RWPE1 (cell line): ENCODE measurements around the gene C1orf35.

Experiments
- CTCF ChIA-PET: fragments of 350-600 bp; sonication (Branson Sonifier 250); formaldehyde crosslinking; extraction: SDS; loops from one replicate; lab custom pipeline; 2021; lab: Yijun Ruan, JAX
- POLR2A ChIA-PET: fragments of 400-600 bp; formaldehyde crosslinking; extraction: SDS; loops from one replicate; lab custom pipeline; 2020; ENCODE audit warnings: antibody characterized with exemption; ENCODE audit not compliant: low non-redundant PET; lab: Yijun Ruan, JAX
- DNase-seq: peaks from one replicate; pipeline ENCODE4 v3.0.0; 2012; ENCODE audit warnings: low spot score
- H3K27ac ChIP-seq: fragments of 450-650 bp; 2 replicates; pipeline ENCODE4 v1.5.1; 2017
- CTCF ChIP-seq: fragments of 450-650 bp; conservative IDR thresholded peaks from 2 replicates; pipeline ENCODE4 v1.5.1; 2017; ENCODE audit warnings: low read depth, mild to moderate bottlenecking

C1orf35 gene

GRCh38 chr1:228146417-228147150, 43.5 kb upstream of the C1orf35 start:
- ChIA-PET CTCF (no interaction called here), POLR2A (no interaction called here)
- no peak for TF ChIP-seq CTCF
- no peak for DNase-seq
- H3K27ac ChIP-seq, result peak overlapping the region; percentile 100

GRCh38 chr1:228145463-228146416, 42.6 kb upstream of the C1orf35 start:
- no peak for DNase-seq
- POLR2A ChIA-PET, result no interaction called here
- no peak for TF ChIP-seq CTCF
- CTCF ChIA-PET, result no interaction called here
- H3K27ac ChIP-seq, result peak overlapping the region; percentile 100

DNA sequence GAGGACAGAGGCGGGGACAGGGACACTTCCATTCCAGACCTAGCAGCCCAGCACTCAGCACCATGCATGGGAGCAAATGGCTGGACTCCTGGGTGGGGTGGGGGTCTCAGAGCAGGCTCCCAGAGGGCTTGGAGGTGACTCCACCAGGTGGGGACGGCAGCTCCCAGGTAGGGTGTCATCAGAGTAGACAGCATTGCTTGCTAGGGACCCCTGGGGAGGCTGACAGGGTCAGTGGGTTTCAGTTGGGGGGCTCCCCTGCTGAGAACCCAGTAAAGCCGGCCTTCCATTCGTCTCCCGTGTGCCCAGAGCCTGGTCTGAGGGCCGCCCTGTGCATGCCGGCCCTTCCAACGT, 41.8 kb upstream of the C1orf35 start:
- no peak for TF ChIP-seq CTCF
- peak overlapping the region; percentile 100 for H3K27ac ChIP-seq
- CTCF ChIA-PET, result no interaction called here
- no peak for DNase-seq
- POLR2A ChIA-PET, result no interaction called here

GRCh38 chr1:228144193-228144992, 41.3 kb upstream of the C1orf35 start:
- TF ChIP-seq CTCF, result no peak
- ChIA-PET CTCF (no interaction called here), POLR2A (no interaction called here)
- peak overlapping the region; percentile 100 for H3K27ac ChIP-seq
- no peak for DNase-seq

DNA sequence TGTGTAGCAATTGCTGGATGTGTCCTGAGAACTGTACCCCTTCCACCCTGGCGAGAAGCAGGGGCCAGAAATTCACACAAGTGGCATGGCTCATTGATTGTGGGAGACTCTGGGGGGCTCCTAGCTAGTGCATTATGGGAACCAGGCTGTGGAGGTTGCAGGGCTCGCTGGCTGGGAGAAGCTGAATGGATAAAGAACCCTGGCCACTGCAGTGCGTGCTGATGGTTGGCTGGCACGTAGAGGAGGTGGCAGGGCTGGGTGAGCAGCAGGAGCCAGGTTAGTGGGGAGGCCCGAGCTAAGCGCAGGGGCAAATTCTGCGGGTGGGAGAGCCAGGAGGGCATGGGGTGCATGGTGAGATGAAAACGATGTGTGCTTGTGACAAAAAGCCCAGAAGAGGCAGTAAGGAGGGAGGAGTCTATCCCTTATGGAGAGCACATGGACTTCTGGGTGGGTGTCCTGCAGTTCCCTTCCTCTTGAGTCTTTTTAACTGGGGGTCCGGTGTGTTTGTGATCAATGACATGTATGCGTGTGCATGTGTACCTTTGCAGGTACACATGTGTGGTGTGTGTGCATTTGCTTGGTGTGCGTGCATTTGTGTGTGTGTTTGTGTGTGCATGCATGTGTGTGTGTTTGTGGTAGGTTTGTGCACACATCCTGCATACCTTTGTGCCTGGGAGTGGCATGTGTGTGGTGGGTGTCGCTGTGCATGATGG, 40.5 kb upstream of the C1orf35 start:
- CTCF ChIA-PET, result no interaction called here
- DNase-seq, result no peak
- peak overlapping the region; percentile 100 for H3K27ac ChIP-seq
- POLR2A ChIA-PET, result interaction anchor here (0.9 kb wide), 1 partner anchor 22 kb away, joined by 3 read pairs; the partner anchor contains the start of gene IBA57
- no peak for TF ChIP-seq CTCF
